Gastrocnemius medialis (tissue), 4 donors: ENCODE measurements around the gene ATXN1. TPM values are rescaled to one million over a fixed set of nuclear protein-coding genes. Genes with fewer than 3 reads are reported as not detected.

ENCODE experiments used
- ATAC-seq, 2 donors: fragments of 150-250 bp; one replicate each; pipeline ENCODE4 v1.9.1; 2016
- DNase-seq, 2 donors: peaks; one replicate each; pipeline ENCODE4 v3.0.0-alpha.2; 2019
- H3K27ac ChIP-seq, 4 donors: fragments of 200-600 bp; sonication (generic); 1 replicate in 1 of 4; 2 replicates in 3 of 4; pipeline ENCODE4 v1.5.1; 2016 to 2018; ENCODE audit warnings: mild to moderate bottlenecking in 2 of 4, moderate library complexity in 1 of 4
- H3K27me3 ChIP-seq, 3 donors: fragments of 200-600 bp; sonication (generic) in 2 of 3; 1 replicate in 1 of 3; 2 replicates in 2 of 3; pipeline versions ENCODE4 v1.5.1 to v1.6.0; 2016 to 2019; ENCODE audit warnings: mild to moderate bottlenecking in 1 of 3, moderate library complexity in 1 of 3
- H3K36me3 ChIP-seq, 2 donors: fragments of 200-600 bp; sonication (generic) in 1 of 2; one replicate each; pipeline ENCODE4 v1.5.1; 2017 to 2018
- H3K4me1 ChIP-seq, 2 donors: fragments of 200-600 bp; sonication (generic) in 1 of 2; one replicate each; pipeline ENCODE4 v1.5.1; 2016 to 2017; ENCODE audit warnings: mild to moderate bottlenecking in 2 of 2
- H3K4me3 ChIP-seq, 4 donors: fragments of 200-600 bp; sonication (generic) in 3 of 4; 1 replicate in 1 of 4; 2 replicates in 3 of 4; pipeline ENCODE4 v1.5.1; 2016 to 2019; ENCODE audit warnings: mild to moderate bottlenecking in 2 of 4
- H3K9me3 ChIP-seq, 3 donors: fragments of 200-600 bp; sonication (generic) in 2 of 3; 1 replicate in 1 of 3; 2 replicates in 2 of 3; pipeline ENCODE4 v1.5.1; 2016 to 2019
- POLR2A ChIP-seq, 2 donors: fragments of 450-650 bp; IDR thresholded peaks; one replicate each; pipeline ENCODE4 v1.6.1; 2017; ENCODE audit warnings: antibody characterized with exemption in 2 of 2, mild to moderate bottlenecking in 2 of 2, moderate library complexity in 2 of 2
- in situ Hi-C, 4 donors: fragments of 200-750 bp; cut with MboI; loops; one replicate each; pipeline versions ENCODE4 v1.15.0 to v1.8.0; 2017; ENCODE audit warnings: low sequenced_read_pairs in 4 of 4
- intact Hi-C: fragments of 100-400 bp; cut with DNase I; formaldehyde crosslinking; loops from one replicate; pipeline ENCODE4 v1.15.1; 2023; ENCODE audit warnings: low total_unique reads
- total RNA-seq, 4 donors: library from RNA; depleted of rRNA; stranded (reverse); fragments of >200 nt; gene quantifications; one replicate each; pipeline versions ENCODE4 v1.1.0 to v1.2.3, GENCODE V29; 2016
- TF ChIP-seq, protein P1 (sequence below), 5 experiments: fragments of 450-650 bp in 3 of 5; fragments of 200-600 bp in 2 of 5; sonication (generic) in 2 of 5; IDR thresholded peaks in 4 of 5; conservative IDR thresholded peaks in 1 of 5; 1 replicate in 4 of 5; 2 replicates in 1 of 5; pipeline ENCODE4 v1.5.1; 2016 to 2019; ENCODE audit warnings: antibody characterized with exemption in 5 of 5, mild to moderate bottlenecking in 3 of 5, moderate library complexity in 3 of 5

Gene ATXN1
- total RNA-seq, 4 donors from 2014 or later = 21.8 to 42.9 (median 33.1) TPM

DNA sequence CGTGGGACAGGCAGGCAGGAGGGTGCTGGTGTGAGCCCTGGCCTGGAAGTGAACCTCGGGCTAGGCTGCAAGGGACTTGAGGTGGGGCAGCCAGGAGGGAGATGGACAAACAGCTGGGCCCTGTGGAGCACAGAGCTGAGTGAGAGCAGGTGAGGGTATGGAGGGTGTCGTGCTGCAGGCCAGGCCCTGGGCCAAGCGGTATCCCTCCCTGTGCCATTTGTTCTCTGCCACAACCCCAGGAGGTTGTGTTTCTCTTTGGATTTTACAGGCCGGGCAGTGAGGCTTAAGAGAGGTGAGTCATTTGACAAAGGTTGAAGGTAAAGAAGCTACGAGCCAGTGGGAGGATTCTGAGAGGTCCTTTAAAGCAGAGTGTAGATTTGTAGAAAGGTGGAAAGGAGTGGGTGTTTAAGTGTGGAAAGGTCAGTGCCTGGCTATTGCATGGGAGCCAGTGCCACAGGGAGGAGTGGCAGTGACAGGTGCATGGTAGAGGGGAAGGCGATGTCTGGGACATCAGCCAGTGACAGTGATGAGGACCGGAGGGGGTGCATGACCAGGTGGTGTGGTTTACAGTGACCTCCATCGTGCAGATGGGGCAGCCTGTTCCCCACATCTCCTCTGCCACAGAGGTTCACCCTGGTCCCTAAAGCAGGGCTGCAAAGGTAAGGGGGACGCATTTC lies 483.1 kb downstream of the ATXN1 start:
- Histone ChIP-seq H3K9me3 (no peaks in the 10 kb centered on the region), H3K27me3 (no peaks in the 10 kb centered on the region), H3K4me3 (peak overlapping the region; percentile 35 to 50 (median 42)), H3K4me1 (peaks cover 54 to 61% of the 10 kb centered on the region in 2 donors), H3K36me3 (peaks cover 0 to 16% of the 10 kb centered on the region in 2 donors), H3K27ac (peak overlapping the region; percentile 91 to 99 (median 98))
- TF ChIP-seq, protein P1, sequence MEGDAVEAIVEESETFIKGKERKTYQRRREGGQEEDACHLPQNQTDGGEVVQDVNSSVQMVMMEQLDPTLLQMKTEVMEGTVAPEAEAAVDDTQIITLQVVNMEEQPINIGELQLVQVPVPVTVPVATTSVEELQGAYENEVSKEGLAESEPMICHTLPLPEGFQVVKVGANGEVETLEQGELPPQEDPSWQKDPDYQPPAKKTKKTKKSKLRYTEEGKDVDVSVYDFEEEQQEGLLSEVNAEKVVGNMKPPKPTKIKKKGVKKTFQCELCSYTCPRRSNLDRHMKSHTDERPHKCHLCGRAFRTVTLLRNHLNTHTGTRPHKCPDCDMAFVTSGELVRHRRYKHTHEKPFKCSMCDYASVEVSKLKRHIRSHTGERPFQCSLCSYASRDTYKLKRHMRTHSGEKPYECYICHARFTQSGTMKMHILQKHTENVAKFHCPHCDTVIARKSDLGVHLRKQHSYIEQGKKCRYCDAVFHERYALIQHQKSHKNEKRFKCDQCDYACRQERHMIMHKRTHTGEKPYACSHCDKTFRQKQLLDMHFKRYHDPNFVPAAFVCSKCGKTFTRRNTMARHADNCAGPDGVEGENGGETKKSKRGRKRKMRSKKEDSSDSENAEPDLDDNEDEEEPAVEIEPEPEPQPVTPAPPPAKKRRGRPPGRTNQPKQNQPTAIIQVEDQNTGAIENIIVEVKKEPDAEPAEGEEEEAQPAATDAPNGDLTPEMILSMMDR (IDR thresholded peaks at IDR 0.05 in 4 of 5, conservative IDR thresholded peaks at IDR 0.05 in 1 of 5) = no peak
- TF ChIP-seq POLR2A (IDR thresholded peaks at IDR 0.05) = peak; percentile 42 to 51
- in situ Hi-C loops (loop anchor here in 1 of 4 donors (5.0 kb wide), 1 partner anchor 36 kb away; no protein-coding TSS in a partner anchor), intact Hi-C loops (loop anchor here (5.0 kb wide), 1 partner anchor 141 kb away; no protein-coding TSS in a partner anchor)
- peak; percentile 90 to 96 for DNase-seq
- peak; percentile 62 to 70 for ATAC-seq

DNA sequence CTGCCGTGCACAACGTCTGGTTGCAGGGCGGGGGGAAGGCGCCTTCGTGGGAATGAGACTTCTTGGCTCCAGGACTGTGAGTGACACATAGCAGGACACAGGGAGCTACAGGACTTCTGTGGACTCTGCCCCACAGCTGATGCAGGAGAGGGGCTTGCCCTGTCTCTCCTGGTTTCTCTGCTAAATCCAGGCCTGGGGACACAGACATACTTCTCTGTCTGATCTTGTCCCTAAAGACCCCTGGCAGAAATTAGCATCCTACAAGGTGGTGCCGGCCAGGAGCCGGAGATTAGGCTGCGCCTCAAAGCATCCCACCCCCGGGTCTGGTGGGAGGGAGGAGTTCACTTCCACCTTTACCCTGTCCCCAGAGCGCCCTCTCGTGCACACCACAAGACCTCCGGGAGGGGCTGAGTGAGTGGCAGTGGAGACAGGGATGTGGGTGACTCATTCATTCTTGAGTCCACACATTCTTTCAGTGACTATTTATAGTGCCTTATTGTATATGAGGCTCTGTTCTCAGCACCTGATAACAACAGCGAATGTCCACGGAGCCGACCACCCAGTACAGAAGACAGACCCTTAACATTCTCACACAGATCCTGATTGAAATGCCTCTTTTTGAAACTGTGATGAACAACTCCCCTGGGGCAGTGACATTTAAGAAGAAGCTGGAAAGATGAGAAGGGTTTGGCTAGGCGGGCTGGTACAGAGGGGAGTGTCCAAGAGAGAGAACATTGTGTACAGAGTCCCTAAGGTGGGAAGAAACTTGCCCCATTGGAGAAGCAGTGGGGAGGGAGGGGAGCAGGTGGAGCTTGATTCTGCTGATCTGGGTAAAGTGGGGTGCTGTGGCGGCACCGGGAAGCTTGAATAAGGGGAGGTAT lies 483.9 kb downstream of the ATXN1 start:
- Histone ChIP-seq H3K27me3 (no peaks in the 10 kb centered on the region), H3K9me3 (no peaks in the 10 kb centered on the region), H3K4me1 (peaks cover 49 to 59% of the 10 kb centered on the region in 2 donors), H3K27ac (peak overlapping the region; percentile 91 to 99 (median 98)), H3K36me3 (peaks cover 0 to 16% of the 10 kb centered on the region in 2 donors), H3K4me3 (peak overlapping the region; percentile 35 to 50 (median 38))
- in situ Hi-C loops (loop anchor here in 1 of 4 donors (5.0 kb wide), 1 partner anchor 35 kb away; no protein-coding TSS in a partner anchor), intact Hi-C loops (loop anchor here (1.0 to 5.0 kb wide), 4 partner anchors 34 to 140 kb away; no protein-coding TSS in a partner anchor)
- peak; percentile 27 to 64 for TF ChIP-seq POLR2A (IDR thresholded peaks at IDR 0.05)
- TF ChIP-seq, protein P1 (IDR thresholded peaks at IDR 0.05 in 4 of 5, conservative IDR thresholded peaks at IDR 0.05 in 1 of 5) = peak in 4 of 5 experiments; percentile 24 to 59 (median 52)
- ATAC-seq = peak; percentile 81 to 86
- peak; percentile 94 to 97 for DNase-seq

DNA sequence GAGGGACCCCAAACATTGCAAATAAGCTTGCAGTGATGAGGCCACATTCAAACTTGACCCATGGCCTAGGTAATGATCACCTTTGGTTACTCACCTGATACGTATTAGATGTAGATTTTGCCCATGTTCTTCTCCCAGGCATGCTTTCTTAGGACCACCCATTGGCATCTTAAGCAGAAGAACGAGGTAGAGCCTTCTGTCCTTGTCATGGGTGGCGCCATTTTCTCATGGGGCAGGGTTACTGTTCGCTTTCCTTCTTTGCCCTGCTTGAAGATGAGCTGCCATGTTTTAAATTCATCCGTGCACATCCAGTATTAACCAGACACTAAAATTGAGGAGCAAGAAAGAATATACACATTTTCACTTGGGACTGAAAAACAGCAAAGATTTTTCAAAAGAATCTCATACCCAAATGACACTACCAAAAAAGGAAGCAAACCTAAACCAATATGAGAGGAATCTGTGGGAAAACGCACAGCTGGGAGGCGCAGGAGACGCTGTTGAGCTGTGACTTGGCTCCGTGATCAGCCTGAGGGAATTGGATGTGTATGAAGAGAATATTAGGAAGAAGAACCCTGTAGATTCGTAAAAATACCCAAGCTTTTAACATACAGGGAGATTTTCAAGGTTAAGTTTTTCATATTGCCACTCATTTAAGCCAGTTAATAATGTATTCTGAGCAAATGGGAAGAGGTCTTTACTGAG lies 486.2 kb downstream of the ATXN1 start:
- ATAC-seq = no peak
- intact Hi-C loops = loop anchor here (5.0 kb wide), 1 partner anchor 138 kb away; no protein-coding TSS in a partner anchor

More for the DNA sequence above, 486.2 kb downstream of the ATXN1 start:
- peaks cover 0 to 16% of the 10 kb centered on the region in 2 donors for H3K36me3 ChIP-seq
- peaks cover 40 to 46% of the 10 kb centered on the region in 2 donors for H3K4me1 ChIP-seq
- H3K9me3 ChIP-seq = no peaks in the 10 kb centered on the region
- DNase-seq = no peak
- H3K4me3 ChIP-seq = no peak overlapping the region
- peak overlapping the region; percentile 91 to 99 (median 98) for H3K27ac ChIP-seq
- TF ChIP-seq, protein P1 (IDR thresholded peaks at IDR 0.05 in 4 of 5, conservative IDR thresholded peaks at IDR 0.05 in 1 of 5) = no peak
- TF ChIP-seq POLR2A (IDR thresholded peaks at IDR 0.05) = no peak
- in situ Hi-C loops = loop anchor here in 1 of 4 donors (5.0 kb wide), 1 partner anchor 33 kb away; no protein-coding TSS in a partner anchor
- no peaks in the 10 kb centered on the region for H3K27me3 ChIP-seq
